GM12891 (cell line): ENCODE data around the gene TENM3.

ENCODE experiments used
- PAX5 ChIP-seq: IDR thresholded peaks from 2 replicates; pipeline ENCODE4 v1.6.1; 2011; ENCODE audit warnings: low read length, moderate library complexity, mild to moderate bottlenecking; ENCODE audit not compliant: insufficient read depth, severe bottlenecking
- POLR2A ChIP-seq: IDR thresholded peaks from 2 replicates; pipeline ENCODE4 v1.6.1; 2011; ENCODE audit warnings: low read depth, low read length, control low read depth
- POLR2AphosphoS5 ChIP-seq: IDR thresholded peaks from 2 replicates; pipeline ENCODE4 v1.6.1; 2011; ENCODE audit warnings: low read depth, low read length, control low read depth
- POU2F2 ChIP-seq: IDR thresholded peaks from 2 replicates; pipeline ENCODE4 v1.6.1; 2011; ENCODE audit warnings: low read depth, mild to moderate bottlenecking, control low read depth, low read length, moderate library complexity
- SPI1 ChIP-seq: IDR thresholded peaks from 2 replicates; pipeline ENCODE4 v1.6.1; 2011; ENCODE audit warnings: low read depth, low read length, control low read depth
- TAF1 ChIP-seq: IDR thresholded peaks from 2 replicates; pipeline ENCODE4 v1.6.1; 2011; ENCODE audit warnings: low read depth, low read length, control low read depth

- TF ChIP-seq POLR2AphosphoS5 (no peak), POLR2A (no peak), POU2F2 (no peak), SPI1 (no peak), TAF1 (no peak), PAX5 (no peak)
Observed at GRCh38 chr4:182246401-182247205, 3.4 kb downstream of the TENM3 start.
